ENCODE results near the gene ANKRD30A. TPM values are rescaled to one million over a fixed set of nuclear protein-coding genes. Genes with fewer than 3 reads are reported as not detected.

ANKRD30A gene
- polyA plus RNA-seq, 1 experiment, result not detected

GRCh38 chr10:37401225-37401624, 275.8 kb downstream of the ANKRD30A start:
- DNase-seq (ENCODE audit: low read depth, low spot score), result no peak
- CTCF ChIA-PET, result no interaction called here
- POLR2A ChIA-PET, result no interaction called here
- TF ChIP-seq CTCF (IDR thresholded peaks at IDR 0.05; ENCODE audit: low read depth, low read length), result no peak
- Histone ChIP-seq H3K9me3 (ENCODE audit: control insufficient read depth, insufficient read depth, low read length) (no peaks in the 10 kb centered on the region; the same call in 1 of the 2 replicates), H3K27ac (ENCODE audit: low read depth, low read length) (no peak overlapping the region), H3K4me3 (ENCODE audit: low read depth, low read length) (no peak overlapping the region), H3K27me3 (ENCODE audit: control insufficient read depth, insufficient read depth, low read length) (no peaks in the 10 kb centered on the region)

GRCh38 chr10:37403776-37404175, 278.4 kb downstream of the ANKRD30A start:
- POLR2A ChIA-PET, result no interaction called here
- CTCF ChIA-PET, result no interaction called here
- no peaks in the 10 kb centered on the region; the same call in 1 of the 2 replicates for H3K9me3 ChIP-seq (ENCODE audit: control insufficient read depth, insufficient read depth, low read length)
- no peak for DNase-seq (ENCODE audit: low read depth, low spot score)
- H3K4me3 ChIP-seq (ENCODE audit: low read depth, low read length), result no peak overlapping the region
- H3K27me3 ChIP-seq (ENCODE audit: control insufficient read depth, insufficient read depth, low read length), result no peaks in the 10 kb centered on the region
- no peak overlapping the region for H3K27ac ChIP-seq (ENCODE audit: low read depth, low read length)
- no peak for TF ChIP-seq CTCF (IDR thresholded peaks at IDR 0.05; ENCODE audit: low read depth, low read length)

Small RNAs within 50 kb of the gene (small RNA-seq; reads per million reads assigned to genes)
- gene RF00019 (ENCODE audit: insufficient read length, low read depth) (not detected), gene RN7SL314P (ENCODE audit: insufficient read length, low read depth) (not detected), gene RNU6-811P (ENCODE audit: insufficient read length, low read depth) (not detected)

Measured in AG04450 (cell line).